Muscle of leg (tissue), 11 donors: ENCODE measurements around the gene UBXN6. TPM values are rescaled to one million over a fixed set of nuclear protein-coding genes. Genes with fewer than 3 reads are reported as not detected.

Source experiments
- DNase-seq: peaks from one replicate; pipeline ENCODE4 v3.0.0; 2013
- H3K27ac ChIP-seq: one replicate; pipeline ENCODE4 v1.5.1; 2013; ENCODE audit warnings: mild to moderate bottlenecking, low read length, control low read depth
- H3K27me3 ChIP-seq: one replicate; pipeline ENCODE4 v1.6.1; 2013; ENCODE audit warnings: low read length; ENCODE audit not compliant: control insufficient read depth, insufficient read depth
- H3K36me3 ChIP-seq: one replicate; pipeline ENCODE4 v1.6.1; 2013; ENCODE audit warnings: low read length; ENCODE audit not compliant: control insufficient read depth, insufficient read depth
- H3K4me1 ChIP-seq: one replicate; pipeline ENCODE4 v1.6.1; 2013; ENCODE audit warnings: low read length; ENCODE audit not compliant: control insufficient read depth, insufficient read depth
- H3K4me3 ChIP-seq: one replicate; pipeline ENCODE4 v1.5.1; 2013; ENCODE audit warnings: low read length, control low read depth
- H3K9me3 ChIP-seq: replicated peaks from 2 replicates; pipeline ENCODE4 v1.6.1; 2013; ENCODE audit warnings: low read depth, low read length; ENCODE audit not compliant: control insufficient read depth
- whole genome bisulfite sequencing: methylation state at CpG from one replicate; pipeline ENCODE4 v1.1.5; 2013; ENCODE audit warnings: missing lambda C conversion rate; ENCODE audit not compliant: insufficient coverage; 5-methylcytosine and 5-hydroxymethylcytosine counted together
- polyA plus RNA-seq, 8 donors: library from polyadenylated mRNA; unstranded; fragments of 120-200 nt; gene quantifications; one replicate each; pipeline versions ENCODE4 v1.2.1 to v1.2.3, GENCODE V29; 2013; ENCODE audit warnings: inconsistent platforms in 1 of 8, low replicate concordance in 1 of 8; ENCODE audit not compliant: insufficient read length in 8 of 8, insufficient read depth in 1 of 8
- total RNA-seq: library from RNA; stranded (reverse); fragments of 120-200 nt; gene quantifications from one replicate; pipeline ENCODE4 v1.2.4, GENCODE V29; 2013

UBXN6 gene
- total and polyA plus RNA-seq, 9 donors, result 64.9 to 127 (median 89.0) TPM

DNA sequence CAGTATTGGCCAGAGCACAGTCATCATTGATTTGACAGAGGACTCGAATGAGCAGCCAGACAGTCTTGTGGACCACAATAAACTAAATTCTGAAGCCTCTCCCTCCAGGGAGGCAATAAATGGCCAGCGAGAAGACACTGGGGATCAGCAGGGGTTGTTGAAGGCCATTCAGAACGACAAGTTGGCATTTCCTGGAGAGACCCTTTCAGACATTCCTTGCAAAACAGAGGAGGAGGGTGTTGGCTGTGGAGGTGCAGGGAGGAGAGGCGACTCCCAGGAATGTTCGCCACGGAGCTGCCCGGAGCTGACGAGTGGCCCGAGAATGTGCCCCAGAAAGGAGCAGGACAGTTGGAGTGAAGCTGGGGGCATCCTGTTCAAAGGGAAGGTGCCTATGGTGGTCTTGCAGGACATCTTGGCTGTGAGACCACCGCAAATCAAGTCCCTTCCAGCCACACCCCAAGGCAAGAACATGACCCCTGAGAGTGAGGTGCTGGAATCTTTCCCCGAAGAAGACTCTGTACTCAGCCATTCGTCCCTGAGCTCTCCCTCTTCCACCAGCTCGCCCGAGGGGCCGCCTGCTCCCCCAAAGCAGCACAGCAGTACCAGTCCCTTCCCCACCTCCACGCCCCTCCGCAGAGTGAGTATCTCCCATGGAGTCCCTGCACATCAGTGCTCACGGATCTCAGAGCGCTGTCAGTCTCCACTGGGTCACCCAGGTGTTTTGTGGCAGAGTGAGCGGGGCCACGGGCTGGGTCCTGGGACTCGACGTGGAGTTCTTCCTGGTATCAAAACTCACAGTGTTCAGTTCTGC is 48.3 kb downstream of the UBXN6 start:
- H3K36me3 ChIP-seq, result peaks cover 35% of the 10 kb centered on the region
- no peaks in the 10 kb centered on the region for H3K4me1 ChIP-seq
- 91% methylated on average over 23 of the region's 23 CpGs for WGBS
- H3K9me3 ChIP-seq, result no peaks in the 10 kb centered on the region
- H3K27me3 ChIP-seq, result no peaks in the 10 kb centered on the region
- H3K4me3 ChIP-seq, result no peak overlapping the region
- DNase-seq, result no peak
- no peak overlapping the region for H3K27ac ChIP-seq

GRCh38 chr19:4406626-4407025 is 51.0 kb downstream of the UBXN6 start:
- H3K4me1 ChIP-seq, result peaks cover 12% of the 10 kb centered on the region
- no peaks in the 10 kb centered on the region for H3K27me3 ChIP-seq
- H3K36me3 ChIP-seq, result peaks cover 15% of the 10 kb centered on the region
- DNase-seq, result no peak
- H3K9me3 ChIP-seq, result no peaks in the 10 kb centered on the region
- 87% methylated on average over 3 of the region's 7 CpGs for WGBS
- H3K4me3 ChIP-seq, result no peak overlapping the region
- H3K27ac ChIP-seq, result no peak overlapping the region

- no peak overlapping the region for H3K27ac ChIP-seq
- no peak for DNase-seq
- no peaks in the 10 kb centered on the region for H3K27me3 ChIP-seq
- H3K4me1 ChIP-seq, result peaks cover 14% of the 10 kb centered on the region
- H3K36me3 ChIP-seq, result peaks cover 14% of the 10 kb centered on the region
- 83% methylated on average over 1 of the region's 8 CpGs for WGBS
- no peaks in the 10 kb centered on the region for H3K9me3 ChIP-seq
- H3K4me3 ChIP-seq, result no peak overlapping the region
Observed at GRCh38 chr19:4405977-4406376, 51.6 kb downstream of the UBXN6 start.

DNA sequence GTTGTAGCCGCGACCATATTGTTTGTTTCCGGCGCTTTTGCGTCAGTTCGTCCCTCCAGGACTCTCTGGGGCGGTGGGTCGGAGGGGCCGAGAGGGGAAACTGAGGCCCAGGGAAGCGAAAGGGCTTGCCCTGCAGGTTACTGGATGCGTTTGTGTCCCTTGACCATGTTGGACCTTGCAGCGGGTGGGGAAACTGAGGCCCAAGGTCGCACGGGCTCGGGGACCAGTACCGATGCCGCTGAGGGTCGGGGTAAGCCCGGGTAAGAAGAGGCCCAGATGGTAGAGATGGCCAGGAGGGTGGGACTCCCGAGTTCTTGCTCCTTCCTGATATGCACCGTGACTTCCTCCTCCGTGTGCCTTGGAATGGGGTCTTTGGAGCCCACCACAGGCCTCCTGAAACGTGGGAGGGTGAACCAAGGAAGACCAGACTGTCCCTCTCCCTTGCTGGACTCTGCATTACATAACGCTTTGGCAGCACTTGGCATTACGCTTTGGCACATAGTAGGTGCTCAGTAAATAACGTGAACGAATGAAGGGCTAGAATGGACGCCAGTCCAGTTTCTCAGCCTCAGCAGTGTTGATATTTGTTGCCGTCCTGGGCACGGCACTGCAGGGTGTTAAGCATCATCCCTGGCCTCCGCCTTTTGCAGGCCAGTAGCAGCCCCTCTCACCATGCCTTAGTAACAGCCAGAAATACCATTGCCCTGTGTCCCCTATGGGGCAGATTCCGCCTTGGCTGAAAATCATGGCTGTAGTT is 54.4 kb downstream of the UBXN6 start:
- peaks cover 26% of the 10 kb centered on the region for H3K4me1 ChIP-seq
- no peaks in the 10 kb centered on the region for H3K9me3 ChIP-seq
- H3K4me3 ChIP-seq, result peak overlapping the region; percentile 82
- no peaks in the 10 kb centered on the region for H3K27me3 ChIP-seq
- H3K36me3 ChIP-seq, result peaks cover 7% of the 10 kb centered on the region
- peak overlapping the region; percentile 47 for H3K27ac ChIP-seq
- WGBS, result 5% methylated on average over 25 of the region's 32 CpGs
- DNase-seq, result peak; percentile 47

GRCh38 chr19:4402171-4403004 is 55.2 kb downstream of the UBXN6 start, which contains the start of gene CHAF1A:
CHAF1A (plus strand) TSS chr19:4402640; CDS start chr19:4402763, 123 bp downstream.
- H3K27me3 ChIP-seq, result no peaks in the 10 kb centered on the region
- H3K4me3 ChIP-seq, result peak within 1 kb of the TSS; percentile 82
- H3K27ac ChIP-seq, result peak within 1 kb of the TSS; percentile 94
- peaks cover 15% of the 10 kb centered on the region for H3K36me3 ChIP-seq
- peaks cover 31% of the 10 kb centered on the region for H3K4me1 ChIP-seq
- DNase-seq, result peak; percentile 100
- no peaks in the 10 kb centered on the region for H3K9me3 ChIP-seq
- under 1% methylated on average over 82 of the region's 84 CpGs for WGBS

- Histone ChIP-seq H3K9me3 (no peaks in the 10 kb centered on the region), H3K27me3 (no peaks in the 10 kb centered on the region), H3K36me3 (peaks cover 19% of the 10 kb centered on the region), H3K27ac (peak overlapping the region; percentile 94), H3K4me1 (peaks cover 36% of the 10 kb centered on the region), H3K4me3 (peak overlapping the region; percentile 31)
- WGBS, result 0% methylated on average over 1 of the region's 8 CpGs
- DNase-seq, result no peak
Observed at GRCh38 chr19:4401769-4402170, 55.8 kb downstream of the UBXN6 start.

- H3K4me1 ChIP-seq, result peaks cover 39% of the 10 kb centered on the region
- peak within 1 kb of the TSS; percentile 83 for H3K4me3 ChIP-seq
- no peaks in the 10 kb centered on the region for H3K9me3 ChIP-seq
- peak; percentile 97 for DNase-seq
- peak within 1 kb of the TSS; percentile 92 for H3K27ac ChIP-seq
- WGBS, result under 1% methylated on average over 84 of the region's 90 CpGs
- H3K36me3 ChIP-seq, result peaks cover 25% of the 10 kb centered on the region
- no peaks in the 10 kb centered on the region for H3K27me3 ChIP-seq
Observed at GRCh38 chr19:4400135-4400936, 57.3 kb downstream of the UBXN6 start, which contains the start of gene SH3GL1. SH3GL1 (minus strand) TSS chr19:4400547; CDS start chr19:4400368, 179 bp downstream.

- H3K4me1 ChIP-seq, result peaks cover 41% of the 10 kb centered on the region
- peak overlapping the region; percentile 83 for H3K4me3 ChIP-seq
- peak overlapping the region; percentile 92 for H3K27ac ChIP-seq
- WGBS, result 0% methylated on average over 1 of the region's 12 CpGs
- H3K36me3 ChIP-seq, result peaks cover 30% of the 10 kb centered on the region
- DNase-seq, result peak; percentile 73
- H3K27me3 ChIP-seq, result no peaks in the 10 kb centered on the region
- H3K9me3 ChIP-seq, result no peaks in the 10 kb centered on the region
Observed at GRCh38 chr19:4399812-4400134, 57.8 kb downstream of the UBXN6 start.

DNA sequence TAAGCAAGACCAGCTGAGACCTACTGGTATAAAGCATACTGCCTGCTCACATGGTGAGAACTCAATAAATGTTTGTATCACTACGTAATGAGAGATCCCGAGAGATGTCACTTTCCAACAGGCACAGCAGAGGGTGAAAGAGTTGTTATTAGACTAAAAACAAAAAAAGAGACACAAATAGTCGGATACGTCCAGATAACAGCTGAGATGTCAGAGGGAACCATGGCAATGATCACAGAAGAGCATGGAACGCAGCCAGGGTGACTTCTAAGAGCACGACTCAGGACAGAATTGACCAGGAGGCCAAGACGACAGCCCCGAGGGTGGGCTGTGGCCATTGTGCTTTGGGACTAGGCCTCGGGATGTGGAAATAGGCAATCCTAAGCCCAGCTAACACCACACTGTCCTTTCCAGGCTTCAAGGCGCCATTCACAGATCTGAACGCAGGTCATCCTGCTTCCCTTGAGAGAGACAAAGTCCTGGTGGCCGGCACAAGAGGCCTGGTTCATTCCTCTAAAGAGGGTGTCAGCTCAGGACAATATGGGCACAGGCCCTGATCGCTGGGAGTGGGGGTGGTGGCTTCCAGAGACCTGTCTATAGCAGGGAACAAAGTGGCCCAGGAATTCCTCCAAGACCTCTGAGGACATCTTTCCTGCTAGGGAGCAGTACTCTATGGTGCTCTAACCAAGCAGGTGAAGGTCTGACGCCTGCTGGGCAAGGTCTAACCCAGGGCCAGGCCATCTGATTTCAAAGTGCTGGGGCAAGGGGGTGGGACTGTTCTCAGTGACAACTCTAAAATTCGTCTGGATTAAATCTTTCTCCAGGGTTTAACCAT is 60.4 kb downstream of the UBXN6 start:
- DNase-seq, result no peak
- Histone ChIP-seq H3K27ac (peak overlapping the region; percentile 40), H3K4me3 (no peak overlapping the region), H3K36me3 (peaks cover 30% of the 10 kb centered on the region), H3K4me1 (peaks cover 57% of the 10 kb centered on the region), H3K27me3 (no peaks in the 10 kb centered on the region), H3K9me3 (no peaks in the 10 kb centered on the region)
- WGBS, result 57% methylated on average over 8 of the region's 15 CpGs
